ENCODE results near the gene CCNE1. TPM values are rescaled to one million over a fixed set of nuclear protein-coding genes. Genes with fewer than 3 reads are reported as not detected.
A peak's percentile ranks its signal among the peaks of the same experiment; 100 is the strongest.

Gene CCNE1
- total RNA-seq, 2 experiments from 2014 or later = 24.5 to 25.7 TPM

GRCh38 chr19:29871143-29871542 lies 59.4 kb downstream of the CCNE1 start:
- H3K36me3 Mint-ChIP-seq (ENCODE audit: low read depth) = peaks cover 2% of the 10 kb centered on the region
- no peak overlapping the region for H3K27ac Mint-ChIP-seq
- intact Hi-C loops (cut with micrococcal nuclease) = loop anchor here (5.0 to 10.0 kb wide), 2 partner anchors 106 to 139 kb away; no protein-coding TSS in a partner anchor
- H3K4me3 Mint-ChIP-seq = no peak overlapping the region
- no peak for TF ChIP-seq CTCF (IDR thresholded peaks at IDR 0.05)
- H3K9me3 Mint-ChIP-seq = peaks cover 8% of the 10 kb centered on the region
- POLR2A ChIA-PET = no interaction called here
- peaks cover 13% of the 10 kb centered on the region for H3K27me3 Mint-ChIP-seq
- DNase-seq = no peak
- no peak for ATAC-seq
- peaks cover 7% of the 10 kb centered on the region for H3K4me1 Mint-ChIP-seq (ENCODE audit: low read depth)
- CTCF ChIA-PET = interaction anchor here (0.9 to 6.7 kb wide), 10 partner anchors 13 to 155 kb away, joined by 3 to 78 read pairs (median 12); partner anchors contain the start of gene C19orf12

GRCh38 chr19:29872224-29872731 lies 60.5 kb downstream of the CCNE1 start:
- H3K27me3 Mint-ChIP-seq = peaks cover 13% of the 10 kb centered on the region
- ATAC-seq (peak; percentile 54), DNase-seq (peak; percentile 31)
- H3K4me3 Mint-ChIP-seq = peak overlapping the region; percentile 59
- no peak overlapping the region for H3K27ac Mint-ChIP-seq
- ChIA-PET CTCF (interaction anchor here (0.6 to 6.7 kb wide), 34 partner anchors 9 to 182 kb away, joined by 3 to 78 read pairs (median 5); partner anchors contain the start of genes C19orf12 and URI1), POLR2A (interaction anchor here (0.7 to 1.5 kb wide), 4 partner anchors 111 to 191 kb away, joined by 3 read pairs; no protein-coding TSS in a partner anchor)
- intact Hi-C loops (cut with micrococcal nuclease) = loop anchor here (5.0 to 10.0 kb wide), 2 partner anchors 107 to 140 kb away; no protein-coding TSS in a partner anchor
- H3K9me3 Mint-ChIP-seq = peaks cover 6% of the 10 kb centered on the region
- peaks cover 2% of the 10 kb centered on the region for H3K36me3 Mint-ChIP-seq (ENCODE audit: low read depth)
- TF ChIP-seq CTCF (IDR thresholded peaks at IDR 0.05) = peak; percentile 37
- H3K4me1 Mint-ChIP-seq (ENCODE audit: low read depth) = peaks cover 10% of the 10 kb centered on the region

DNA sequence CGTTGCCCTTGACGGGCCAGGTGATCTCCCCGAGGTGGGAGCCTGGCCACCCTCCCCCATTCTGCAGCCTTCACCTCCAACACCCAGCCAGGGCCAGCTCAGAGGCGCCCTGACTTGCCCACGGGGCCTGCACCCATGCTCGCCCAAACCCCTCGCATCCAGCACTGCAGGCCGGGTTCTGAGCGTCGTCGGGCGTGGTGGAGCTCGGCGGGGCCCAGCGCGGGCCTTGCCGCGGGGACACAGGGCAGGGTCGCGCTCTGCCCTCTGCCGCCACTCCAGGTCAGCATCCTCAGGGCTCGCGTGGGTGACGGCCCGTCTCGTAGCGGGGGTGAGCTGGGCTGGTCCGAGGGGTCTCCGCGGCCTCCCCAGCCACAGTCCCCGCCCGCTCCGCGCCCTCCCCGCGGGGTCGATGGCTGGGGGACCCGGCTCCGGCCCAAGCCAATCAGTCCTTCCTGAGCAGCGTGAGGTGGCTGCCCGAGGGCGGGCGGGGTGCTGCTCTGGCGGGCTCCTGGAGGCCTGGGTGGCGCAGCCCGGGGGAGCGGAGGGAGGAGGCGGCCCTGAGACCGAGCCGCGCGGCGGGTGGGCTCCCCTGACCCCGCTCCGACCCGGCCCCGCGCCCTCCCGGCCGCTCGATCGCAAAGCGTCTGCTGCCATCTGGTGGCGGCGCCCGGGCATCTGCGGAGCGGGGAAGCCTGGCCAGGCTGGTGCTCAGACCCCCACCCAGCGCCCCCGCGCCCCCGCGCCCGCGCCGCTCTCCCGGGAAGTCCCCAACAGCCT lies 61.4 kb downstream of the CCNE1 start:
- POLR2A ChIA-PET = interaction anchor here (0.6 to 1.5 kb wide), 5 partner anchors 15 to 192 kb away, joined by 3 read pairs; no protein-coding TSS in a partner anchor

More for the DNA sequence above, 61.4 kb downstream of the CCNE1 start:
- peak overlapping the region; percentile 59 for H3K4me3 Mint-ChIP-seq
- H3K27ac Mint-ChIP-seq = no peak overlapping the region
- CTCF ChIA-PET = interaction anchor here (0.6 to 6.7 kb wide), 35 partner anchors 10 to 183 kb away, joined by 3 to 78 read pairs (median 4); partner anchors contain the start of gene URI1
- no peaks in the 10 kb centered on the region for H3K9me3 Mint-ChIP-seq
- peak; percentile 98 for TF ChIP-seq CTCF (IDR thresholded peaks at IDR 0.05)
- H3K27me3 Mint-ChIP-seq = peaks cover 13% of the 10 kb centered on the region
- intact Hi-C loops (cut with micrococcal nuclease) = loop anchor here (5.0 to 10.0 kb wide), 2 partner anchors 108 to 141 kb away; no protein-coding TSS in a partner anchor
- peaks cover 10% of the 10 kb centered on the region for H3K4me1 Mint-ChIP-seq (ENCODE audit: low read depth)
- peak; percentile 72 for DNase-seq
- peak; percentile 84 for ATAC-seq
- H3K36me3 Mint-ChIP-seq (ENCODE audit: low read depth) = no peaks in the 10 kb centered on the region

Other genes starting within 250 kb of the CCNE1 start
- gene POP4, start 205.7 kb upstream of the CCNE1 start, total RNA-seq = 10 to 100 TPM; 84.7 to 89.5 TPM
- 10 to 100 TPM; 30.4 to 31.7 TPM for gene PLEKHF1, start 146.5 kb upstream of the CCNE1 start, total RNA-seq
- 10 to 100 TPM; 33.3 to 36.6 TPM for gene C19orf12, start 96.7 kb upstream of the CCNE1 start, total RNA-seq
- gene URI1, start 130.2 kb downstream of the CCNE1 start, total RNA-seq = 10 to 100 TPM; 65.5 to 71.1 TPM

Data from activated CD8-positive, alpha-beta T cell treated with anti-CD3 and anti-CD28 coated beads for 36 hours (primary cell).